Myocyte (in vitro differentiated cells): Measurements from ENCODE around the gene CLSTN2. TPM values are rescaled to one million over a fixed set of nuclear protein-coding genes. Genes with fewer than 3 reads are reported as not detected.

ENCODE experiments used
- DNase-seq: peaks from one replicate; pipeline ENCODE4 v3.0.0-alpha.2; 2012; ENCODE audit warnings: low read depth
- total RNA-seq: library from RNA; depleted of rRNA; stranded (reverse); fragments of >200 nt; gene quantifications from 2 replicates; pipeline ENCODE4 v1.2.3, GENCODE V29; 2014

Gene CLSTN2
- total RNA-seq, 1 donor from 2014 or later = 25.4 TPM

DNA sequence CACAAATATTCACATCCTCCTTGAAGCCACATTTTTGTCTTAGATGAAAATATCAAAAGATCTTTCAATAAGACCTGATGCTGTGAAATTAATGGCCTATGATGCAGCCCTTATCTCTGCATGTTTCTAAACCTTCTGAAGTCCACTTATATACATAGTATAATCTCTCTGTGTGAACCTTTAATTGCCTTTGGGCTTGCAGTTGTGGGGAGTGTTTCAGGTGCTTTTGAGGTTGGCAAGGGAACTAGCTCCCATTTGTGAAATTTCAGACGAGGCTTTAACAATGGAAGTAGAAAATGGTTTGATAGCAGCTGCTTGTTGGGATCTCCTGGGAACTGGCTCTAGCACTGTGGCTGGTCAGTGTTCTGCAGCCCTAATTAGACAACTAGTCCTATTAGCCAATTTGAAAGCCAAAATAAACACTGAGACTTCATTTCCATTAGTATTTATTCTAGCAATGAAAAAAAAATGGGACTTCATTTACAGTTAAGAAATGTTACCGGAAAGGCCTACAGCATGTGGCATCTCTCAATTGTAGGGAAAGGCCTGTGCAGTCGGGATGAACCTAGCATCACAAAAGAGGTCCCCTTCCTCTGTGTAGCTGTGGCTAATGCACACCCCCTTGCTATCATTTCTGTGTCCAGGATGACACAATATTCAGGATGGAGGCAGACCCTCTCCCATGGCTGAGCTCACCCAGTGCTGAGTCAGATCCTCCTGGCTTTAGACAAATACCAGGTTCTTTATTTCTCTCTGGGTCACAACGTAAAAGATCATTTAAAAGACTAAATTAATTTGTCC, 602.1 kb downstream of the CLSTN2 start:
- peak; percentile 45 for DNase-seq

DNA sequence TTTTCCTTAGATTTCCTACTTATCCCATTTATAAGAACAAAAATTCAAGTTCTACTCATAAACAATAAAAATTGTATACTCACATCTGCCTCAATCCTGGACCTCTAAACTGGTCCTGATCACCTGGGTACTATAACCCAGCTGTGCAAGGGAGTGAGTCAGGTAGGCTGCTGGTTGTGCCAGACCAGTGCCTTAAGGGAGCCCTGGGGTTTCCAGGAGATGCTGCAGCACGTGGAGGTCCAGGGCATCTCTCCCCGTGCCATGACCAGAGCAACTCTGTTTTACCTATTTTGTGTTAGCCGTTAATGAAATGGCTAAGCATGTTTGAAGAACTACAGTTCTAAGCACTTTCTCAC, 602.7 kb downstream of the CLSTN2 start:
- DNase-seq = no peak

DNA sequence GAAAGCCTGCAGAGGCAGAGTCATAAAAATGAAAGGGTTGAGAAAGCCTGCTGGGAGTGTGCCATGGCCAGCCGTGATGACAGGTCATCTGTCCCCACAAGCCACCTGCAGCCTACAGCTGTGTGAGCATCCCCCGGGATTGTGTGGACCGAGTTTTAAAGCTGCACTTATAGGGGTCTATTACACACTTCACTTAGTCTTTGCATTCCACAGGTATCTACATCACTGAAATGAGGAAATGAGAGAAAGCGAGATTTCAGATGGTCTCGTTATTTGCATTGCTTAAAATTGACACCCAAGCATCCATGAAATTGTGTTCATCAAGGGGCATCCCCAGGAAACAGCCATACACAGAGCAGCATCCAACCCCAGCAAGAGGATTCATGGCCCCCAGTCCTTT, 605.3 kb downstream of the CLSTN2 start:
- no peak for DNase-seq

DNA sequence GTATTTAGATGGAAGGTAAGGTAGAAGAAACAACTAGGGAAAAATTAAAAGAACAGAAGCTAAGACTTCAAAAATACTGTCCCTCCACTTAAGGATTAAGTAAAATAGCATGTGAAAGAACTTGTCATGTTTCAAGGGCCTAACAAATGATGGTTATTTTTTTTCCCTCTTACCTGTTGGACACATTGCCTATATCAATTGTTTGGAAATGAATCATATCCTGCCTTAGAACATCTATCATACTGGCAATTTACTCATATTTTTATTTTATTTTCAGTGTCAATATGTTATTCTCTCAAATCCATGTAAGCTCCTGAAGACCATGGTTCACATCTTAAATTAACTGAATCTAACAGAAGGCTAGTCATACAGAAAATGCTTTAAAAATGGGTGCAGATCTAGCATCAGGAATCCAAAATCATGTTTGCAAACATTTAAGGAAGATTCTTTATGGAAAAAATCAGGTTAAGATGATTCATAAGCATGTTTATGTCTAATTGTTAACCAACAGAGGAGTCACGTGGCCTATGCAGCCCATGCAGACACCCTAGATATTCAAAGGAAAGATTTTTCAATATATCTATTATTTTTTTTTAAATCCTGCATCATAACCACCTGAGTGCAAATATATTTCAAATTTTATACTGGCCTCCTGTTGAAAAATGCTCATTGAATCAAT, 607.1 kb downstream of the CLSTN2 start:
- no peak for DNase-seq

DNA sequence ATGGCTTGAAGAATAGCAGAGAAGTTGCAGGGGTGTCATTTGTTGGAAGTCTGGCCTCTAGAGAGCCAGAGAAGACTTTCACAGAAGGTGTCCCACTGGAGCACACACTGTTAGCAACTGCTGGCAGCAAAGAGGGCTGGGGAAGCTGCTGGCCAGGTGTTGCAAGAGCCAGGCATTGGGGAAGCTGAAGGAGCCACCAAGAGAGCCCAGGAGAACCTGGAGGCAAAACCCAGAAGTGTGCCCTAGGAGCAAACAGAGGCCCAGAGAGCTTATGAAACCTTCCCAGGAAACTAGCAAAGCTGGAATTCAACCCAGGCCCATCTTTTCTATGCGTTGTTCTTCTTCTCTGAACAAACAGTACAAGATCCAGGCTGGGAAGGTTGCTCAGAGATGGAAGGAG, 610.2 kb downstream of the CLSTN2 start:
- DNase-seq = no peak

DNA sequence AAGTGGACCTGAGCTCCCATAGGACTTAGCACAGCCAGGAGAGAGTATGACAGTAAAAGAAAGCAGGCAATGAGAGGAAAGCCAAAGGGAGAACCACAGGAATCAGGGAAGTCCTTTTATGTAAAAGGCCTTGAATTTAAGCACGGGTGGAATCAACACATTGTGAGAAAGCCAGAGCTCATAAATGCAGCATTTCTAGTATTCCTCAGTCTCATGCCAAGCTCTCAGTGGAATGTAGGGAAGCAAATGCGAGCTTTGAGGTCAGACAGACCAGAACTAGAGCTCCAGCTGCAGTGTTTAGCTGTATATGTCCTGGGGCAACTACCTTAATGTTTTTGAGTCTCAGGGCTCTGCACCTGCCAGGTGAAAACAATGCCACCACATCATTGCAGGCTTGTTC, 610.8 kb downstream of the CLSTN2 start:
- peak; percentile 47 for DNase-seq

DNA sequence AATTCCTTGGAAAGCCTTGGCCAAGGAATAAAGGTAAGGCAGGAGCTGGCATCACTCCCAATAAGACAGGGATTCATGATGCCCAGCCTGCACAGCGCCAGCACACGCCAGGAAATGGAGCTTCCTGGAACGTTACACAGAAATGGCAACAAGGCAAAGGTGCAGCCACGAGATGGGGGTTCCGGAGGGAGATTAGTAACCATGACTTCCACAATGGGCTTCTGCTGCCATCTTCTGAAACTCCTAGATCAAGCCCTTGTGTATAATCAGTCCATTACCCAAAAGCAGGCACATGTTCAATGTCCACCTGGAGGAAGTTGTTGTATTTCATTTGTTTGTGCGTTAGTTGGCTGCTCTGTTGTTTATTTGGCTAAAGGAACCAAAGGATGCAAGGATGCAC, 611.7 kb downstream of the CLSTN2 start:
- DNase-seq = no peak

DNA sequence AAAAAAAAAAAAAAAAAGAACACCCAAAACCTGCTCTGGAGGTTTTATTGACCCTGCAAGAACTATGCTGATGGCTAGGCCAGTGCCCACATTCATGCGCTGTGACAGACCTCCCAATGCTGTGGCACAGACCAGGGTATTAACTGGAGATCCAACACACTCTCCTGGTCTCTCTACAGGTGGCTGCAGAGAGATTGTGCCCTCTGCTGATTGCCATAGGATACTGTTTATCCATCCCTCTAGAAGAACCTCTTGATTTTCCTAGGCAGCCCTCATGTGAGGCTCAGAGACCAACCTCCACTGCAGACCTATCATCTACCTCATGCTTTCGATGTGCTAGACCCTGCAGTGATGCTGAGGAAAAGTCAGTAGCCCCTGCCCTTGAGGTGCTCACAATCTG, 617.4 kb downstream of the CLSTN2 start:
- DNase-seq = no peak

DNA sequence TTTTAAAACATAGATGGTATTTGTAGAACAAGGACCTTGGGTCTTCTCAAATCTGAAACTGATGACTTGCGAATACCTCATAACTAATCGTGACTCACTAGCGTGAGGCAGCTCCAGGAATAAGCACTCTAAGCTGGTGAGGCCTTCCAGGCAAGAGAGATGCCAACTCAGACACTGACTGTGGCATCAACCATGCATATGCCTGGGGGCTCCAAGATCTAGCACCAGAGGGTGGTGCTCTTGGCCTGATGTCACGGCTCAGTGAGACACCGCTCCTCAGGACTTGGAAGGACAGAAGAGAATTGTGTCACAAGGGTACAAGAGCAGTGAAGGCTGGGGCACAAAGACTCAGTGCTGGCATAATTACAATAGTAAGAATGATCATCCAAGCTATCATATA, 617.9 kb downstream of the CLSTN2 start:
- DNase-seq = no peak

DNA sequence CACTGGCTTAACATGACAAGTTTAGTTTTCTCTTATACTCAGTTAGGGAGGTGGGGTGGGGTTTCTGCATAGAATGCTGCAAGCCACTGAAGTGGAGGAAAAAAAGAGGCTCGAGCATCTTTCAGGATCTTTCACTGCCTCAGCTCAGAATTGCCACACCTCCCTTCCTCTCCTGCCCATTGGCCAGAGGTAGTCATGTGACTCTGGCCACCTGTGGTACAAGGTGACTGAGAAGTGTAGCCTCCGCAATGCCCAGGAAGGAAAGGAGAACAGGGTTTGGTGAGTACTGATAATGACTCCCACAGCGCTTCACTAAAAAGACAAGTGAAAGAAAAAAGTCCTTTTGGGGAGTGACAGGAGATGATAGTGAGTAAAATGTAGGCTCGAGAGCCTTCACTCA, 618.6 kb downstream of the CLSTN2 start:
- DNase-seq = no peak

DNA sequence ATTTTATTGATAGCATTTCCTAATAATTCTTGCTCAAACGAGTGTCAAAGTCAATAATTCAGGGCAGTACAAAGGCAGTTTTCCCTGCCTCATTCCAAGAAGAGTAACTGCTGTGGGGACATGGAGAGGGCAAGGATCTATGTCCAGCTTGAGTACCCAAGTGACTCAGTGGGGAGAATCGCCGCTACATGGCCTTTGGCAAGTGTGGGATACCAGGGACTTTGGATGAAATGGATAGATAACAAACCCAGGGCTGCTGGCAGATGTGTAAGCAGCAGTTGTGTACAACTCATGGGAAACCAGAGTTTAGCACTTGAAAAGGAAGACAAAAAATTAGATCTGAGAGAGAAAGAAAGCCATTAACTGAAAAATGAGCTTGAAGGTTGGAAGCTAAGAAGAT, 620.7 kb downstream of the CLSTN2 start:
- DNase-seq = no peak

DNA sequence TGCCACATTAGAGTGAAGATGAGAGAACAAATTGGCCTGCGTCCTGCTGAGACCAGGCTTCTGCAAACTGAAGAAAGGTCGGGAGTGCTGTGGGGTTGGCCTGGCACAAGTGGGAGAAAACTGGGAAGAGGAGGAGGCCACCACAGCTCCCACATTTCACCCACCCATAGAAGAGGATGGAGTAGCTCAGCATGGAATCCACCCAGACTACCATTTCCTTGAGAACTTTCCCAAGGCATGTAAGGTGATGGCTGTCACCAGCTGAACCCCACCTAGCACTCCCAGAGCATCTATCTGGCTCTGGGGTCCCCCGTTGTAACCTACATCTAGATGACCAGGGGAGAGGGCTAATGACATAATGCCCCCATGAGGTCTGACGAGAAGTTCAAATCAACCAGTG, 622.5 kb downstream of the CLSTN2 start:
- no peak for DNase-seq

DNA sequence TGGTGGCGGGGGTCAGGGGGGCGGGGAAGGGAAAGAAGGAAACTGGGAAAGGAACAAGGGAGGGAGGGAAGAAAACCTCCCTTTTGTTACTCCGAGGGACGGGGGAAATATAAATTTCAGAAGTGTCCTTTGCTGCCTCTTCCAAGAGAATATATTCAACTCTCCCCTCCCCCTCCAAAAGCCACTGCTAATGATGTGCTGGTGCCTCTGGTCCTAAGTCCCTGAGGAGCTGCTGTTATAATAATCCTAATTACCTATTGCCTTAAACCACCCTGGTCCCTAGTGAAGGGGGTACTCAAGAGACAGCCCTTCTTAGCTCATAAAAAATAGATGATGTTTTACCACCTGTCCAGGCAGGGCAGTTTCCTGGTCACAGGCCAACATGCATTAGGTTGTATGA, 624.6 kb downstream of the CLSTN2 start:
- no peak for DNase-seq

DNA sequence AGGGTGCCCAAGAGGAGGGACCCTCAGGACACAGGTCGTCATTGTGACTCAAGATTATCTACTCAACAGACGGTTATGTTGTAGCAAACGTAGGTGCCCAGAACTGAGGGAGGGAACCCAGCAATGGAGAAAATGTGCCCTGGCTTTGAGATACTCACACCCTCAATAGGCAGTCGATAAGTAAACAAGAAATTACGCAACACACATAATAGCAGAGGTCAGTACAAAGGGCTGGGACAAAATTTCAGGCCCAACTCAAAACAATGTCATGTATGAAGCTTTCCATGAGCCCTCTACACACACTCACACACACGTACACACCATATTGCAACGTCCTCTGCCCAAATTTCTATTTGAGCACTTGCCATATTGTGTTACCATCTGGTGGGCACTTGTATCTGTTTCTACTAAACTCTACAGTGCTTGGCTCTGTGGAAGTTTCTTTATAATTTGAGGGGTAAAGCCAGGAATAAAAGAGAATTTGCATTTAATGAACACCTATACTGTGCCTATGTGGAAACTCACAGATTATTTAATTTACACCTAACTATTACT, 628.3 kb downstream of the CLSTN2 start:
- DNase-seq = no peak

DNA sequence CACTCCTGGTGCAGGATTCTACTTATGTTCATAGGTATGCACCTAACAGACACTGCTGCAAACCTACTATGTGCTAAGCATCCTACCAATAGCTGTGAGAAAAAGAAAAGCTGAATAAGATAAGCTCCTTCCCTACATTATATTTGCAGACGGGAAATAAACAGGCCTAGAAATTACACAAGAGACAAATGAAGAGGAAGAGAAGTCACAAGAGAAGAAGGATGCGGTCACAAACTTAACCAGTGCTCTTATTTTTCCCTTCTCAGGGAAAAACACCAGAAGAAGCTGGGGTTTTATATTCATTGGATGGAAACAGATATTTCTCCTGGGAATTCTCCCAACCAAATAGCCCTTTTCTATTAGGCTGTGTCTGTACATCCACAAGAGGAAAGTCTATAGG, 633.1 kb downstream of the CLSTN2 start:
- no peak for DNase-seq

DNA sequence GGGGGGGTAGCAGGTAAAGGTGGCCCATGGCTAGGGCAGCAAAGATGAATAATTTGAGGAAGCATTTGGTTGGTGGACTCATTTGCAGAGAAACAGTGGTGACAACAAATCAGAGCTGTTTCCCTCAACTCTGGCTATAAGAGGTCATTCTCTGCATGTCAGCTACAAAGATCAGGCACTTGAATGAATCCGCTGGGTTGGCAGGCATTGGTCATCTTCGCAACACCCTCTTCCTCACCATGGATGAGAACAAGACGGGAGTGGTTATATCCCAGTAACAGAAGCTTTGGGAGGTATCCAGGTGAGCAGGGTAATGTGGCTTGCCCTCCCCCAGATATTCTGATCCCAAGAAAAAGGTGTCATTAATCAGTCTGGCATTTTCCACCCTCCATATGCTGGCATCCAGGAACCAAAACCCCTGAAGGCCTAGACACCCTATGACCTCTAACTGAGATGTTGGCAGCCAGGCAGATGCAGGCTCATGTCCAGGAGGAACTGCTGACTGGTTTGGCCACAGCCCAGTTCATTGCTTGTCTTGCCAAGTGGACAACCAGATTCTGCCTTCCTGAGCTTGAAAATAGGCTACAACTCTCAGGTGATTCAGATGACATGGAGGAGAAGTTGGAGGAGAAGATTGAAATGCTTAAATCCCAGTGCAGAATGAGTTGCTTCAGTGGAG, 634.0 kb downstream of the CLSTN2 start:
- DNase-seq = peak; percentile 28

DNA sequence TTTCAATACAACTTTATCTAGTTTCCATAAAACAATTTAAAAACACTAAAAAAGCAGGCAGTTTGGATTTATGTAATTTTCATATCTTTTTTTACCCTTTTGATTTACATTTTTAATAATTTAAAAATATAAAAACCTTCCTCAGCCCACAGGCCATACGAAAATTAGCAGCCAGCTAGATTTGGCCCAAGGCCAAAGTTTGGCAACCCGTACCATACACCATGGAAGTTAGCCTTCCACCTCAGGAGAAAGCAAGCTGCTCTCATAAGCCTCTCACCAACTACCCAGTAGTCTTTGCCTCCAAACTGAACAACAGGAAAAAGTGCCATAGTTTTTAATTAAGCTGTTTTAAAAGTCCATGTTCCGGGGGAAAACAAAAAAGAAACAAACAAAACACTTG, 635.6 kb downstream of the CLSTN2 start:
- DNase-seq = no peak

DNA sequence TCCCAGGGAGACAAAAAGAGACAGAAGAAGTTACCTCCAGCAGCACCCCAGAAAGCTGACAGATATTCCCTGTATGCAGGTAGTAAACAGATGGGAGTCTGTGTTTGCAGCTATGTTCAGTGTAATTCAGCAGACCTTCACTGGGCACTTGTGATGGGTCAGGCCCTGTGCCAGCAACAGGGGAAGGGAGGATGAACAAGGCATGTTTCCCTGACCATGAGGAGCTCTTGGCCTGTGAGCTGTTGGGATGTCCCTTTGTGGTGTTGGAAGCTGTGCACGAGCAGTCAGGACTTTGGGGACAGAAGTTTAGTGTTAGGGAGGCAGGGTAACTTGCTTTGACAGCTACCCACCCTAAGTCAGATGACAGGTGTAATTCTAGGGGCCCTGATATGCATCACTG, 636.9 kb downstream of the CLSTN2 start:
- no peak for DNase-seq

DNA sequence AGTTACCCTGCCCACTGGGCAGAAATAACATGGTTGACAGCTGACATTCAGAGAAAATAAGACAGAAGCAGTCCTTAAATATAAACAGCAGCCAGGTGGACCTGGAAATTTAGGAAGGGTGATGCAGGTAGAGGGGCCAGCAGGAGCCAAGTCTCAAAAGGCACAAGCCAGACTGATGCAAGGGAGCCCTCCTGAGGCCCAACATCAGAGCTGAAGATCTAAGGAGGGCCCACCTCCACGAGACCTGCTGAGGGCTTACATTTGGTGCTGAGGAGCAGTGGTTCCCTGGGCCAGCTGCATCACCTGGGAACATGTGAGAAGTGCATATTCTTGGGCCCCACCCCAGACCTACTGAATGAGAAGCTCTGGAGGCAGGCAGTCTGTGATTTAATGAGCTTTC, 637.3 kb downstream of the CLSTN2 start:
- DNase-seq = no peak

DNA sequence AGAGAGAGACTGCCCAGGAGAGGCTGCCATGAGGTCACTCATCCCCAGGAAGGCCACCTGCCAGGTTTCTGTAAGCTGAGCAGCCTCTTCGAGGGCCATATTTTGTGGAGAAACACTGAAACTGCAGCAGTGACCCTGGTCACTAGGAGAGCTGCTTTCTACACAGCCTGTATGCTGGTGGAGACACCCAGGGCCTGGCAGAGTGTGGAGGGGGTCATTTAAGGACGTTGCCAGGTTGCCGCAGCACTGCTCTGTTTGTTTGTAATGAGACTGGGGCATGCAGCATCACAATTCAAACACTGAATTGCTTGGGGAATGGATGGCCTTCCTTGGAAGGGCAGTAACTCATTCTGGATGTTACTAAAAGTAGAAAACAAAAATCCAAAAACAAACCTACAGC, 638.0 kb downstream of the CLSTN2 start:
- no peak for DNase-seq

DNA sequence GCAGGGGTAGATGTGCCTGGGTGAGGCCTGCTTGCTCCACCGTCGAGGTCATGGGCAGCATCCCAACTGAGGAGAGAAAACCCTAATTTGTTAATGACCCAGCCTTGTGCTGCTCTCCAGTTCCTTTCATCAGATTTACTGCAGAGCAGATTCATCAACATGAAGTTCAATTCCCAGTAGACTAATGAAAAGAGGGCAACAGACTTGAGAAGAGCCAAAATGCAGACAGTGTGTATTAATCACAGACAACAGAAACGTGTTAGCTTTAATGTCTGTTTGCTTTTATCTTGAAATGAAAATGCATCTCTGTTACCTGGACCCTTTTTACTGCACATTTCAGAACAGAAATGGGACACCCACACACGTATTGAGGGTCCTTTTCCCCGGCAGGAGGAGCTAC, 639.4 kb downstream of the CLSTN2 start:
- no peak for DNase-seq

DNA sequence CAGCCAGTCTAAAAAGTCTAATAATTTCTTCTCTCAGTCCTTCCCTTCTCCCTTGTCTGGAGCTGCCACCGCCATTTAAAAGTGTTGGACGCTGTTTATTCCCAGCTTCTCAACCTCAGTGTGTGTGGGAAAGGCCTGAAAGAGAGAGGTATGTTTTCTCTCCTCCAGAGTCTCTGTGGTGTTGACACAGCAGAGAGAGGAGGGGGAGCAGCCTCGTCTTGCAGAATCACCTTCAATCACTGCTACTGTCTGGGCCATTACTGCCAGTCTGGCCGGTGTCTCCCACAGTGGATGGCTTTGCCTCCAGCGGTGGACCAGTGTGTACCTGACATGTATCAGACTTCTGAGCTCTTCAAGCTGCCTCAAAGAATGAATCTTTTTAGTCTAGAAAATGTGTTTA, 641.5 kb downstream of the CLSTN2 start:
- no peak for DNase-seq
